ENCODE measurements around the gene MVK. TPM values are rescaled to one million over a fixed set of nuclear protein-coding genes. Genes with fewer than 3 reads are reported as not detected.

The MVK gene
- polyA plus RNA-seq, 1 of the 3 experiments (the other 2 are of a cell fraction), result 7.0 TPM

GRCh38 chr12:109645194-109645593 is 71.6 kb downstream of the MVK start:
- no peaks in the 10 kb centered on the region for H3F3A ChIP-seq (replicated peaks; ENCODE audit: insufficient read depth)
- no peaks in the 10 kb centered on the region for H3K36me3 ChIP-seq (replicated peaks in 1 of 2; ENCODE audit: control insufficient read depth in 1 of 2, insufficient read depth in 2 of 2, low read length in 1 of 2)
- peaks cover 0 to 55% of the 10 kb centered on the region in 2 experiments; a peak in 2 of 4 replicates for H3K4me1 ChIP-seq (ENCODE audit: control insufficient read depth in 1 of 2, insufficient read depth in 2 of 2, low read depth in 1 of 2, low read length in 1 of 2)
- H3K9ac ChIP-seq, result no peak overlapping the region
- no peaks in the 10 kb centered on the region for H3K9me2 ChIP-seq
- ChIA-PET CTCF (interaction anchor here (0.6 to 2.6 kb wide), 14 partner anchors 9 to 152 kb away, joined by 3 to 19 read pairs (median 3); partner anchors contain the start of gene FAM222A), POLR2A (interaction anchor here (0.9 to 2.1 kb wide), 10 partner anchors 10 to 104 kb away, joined by 3 to 30 read pairs (median 11); partner anchors contain the start of gene FAM222A)
- no peaks in the 10 kb centered on the region for H3K9me3 ChIP-seq
- no peaks in the 10 kb centered on the region; the same call in 1 of the 2 replicates for H3K27me3 ChIP-seq (ENCODE audit: insufficient read depth)
- WGBS (ENCODE audit: low lambda C conversion rate), result 33% methylated on average over 11 of the region's 11 CpGs
- peak overlapping the region in 1 of 2 experiments; percentile 95; a peak in 2 of 4 replicates for H3K27ac ChIP-seq (ENCODE audit: low read depth in 2 of 2, low read length in 1 of 2)
- peak; percentile 66 for TF ChIP-seq GATA2 (CRISPR knock-in tag; IDR thresholded peaks at IDR 0.05)
- TF ChIP-seq TAF1 (IDR thresholded peaks at IDR 0.05; ENCODE audit: borderline replicate concordance, low read depth, low read length), result no peak
- TF ChIP-seq MAX (IDR thresholded peaks at IDR 0.05; ENCODE audit: low read depth), result no peak
- TF ChIP-seq FOSL2 (IDR thresholded peaks at IDR 0.05; ENCODE audit: borderline replicate concordance, low read depth), result no peak
- no peak for TF ChIP-seq SIN3A (IDR thresholded peaks at IDR 0.05; ENCODE audit: borderline replicate concordance, low read depth, low read length)
- peak in 1 of 2 experiments; percentile 62; a peak in 1 of 4 replicates for TF ChIP-seq EP300 (IDR thresholded peaks at IDR 0.05; ENCODE audit: borderline replicate concordance in 1 of 2, low read depth in 1 of 2, low read length in 1 of 2)
- TF ChIP-seq NFIC (IDR thresholded peaks at IDR 0.05; ENCODE audit: borderline replicate concordance), result no peak
- peak; percentile 6; the same call in 1 of the 2 replicates for TF ChIP-seq RAD21 (IDR thresholded peaks at IDR 0.05; ENCODE audit: low read length)
- TF ChIP-seq GABPA (IDR thresholded peaks at IDR 0.05; ENCODE audit: low read depth), result no peak
- TF ChIP-seq MXI1 (IDR thresholded peaks at IDR 0.05; ENCODE audit: low read depth, low read length), result 0 out of 2 replicates have a peak, but pooled peaks have one; percentile 17
- peak; percentile 5; the same call in 1 of the 2 replicates for TF ChIP-seq TCF12 (IDR thresholded peaks at IDR 0.05)
- TF ChIP-seq EZH2phosphoT487 (IDR thresholded peaks at IDR 0.05; ENCODE audit: borderline replicate concordance, low read depth), result no peak
- H2AFZ ChIP-seq (ENCODE audit: low read depth), result no peak overlapping the region
- H3K79me2 ChIP-seq (ENCODE audit: insufficient read depth), result no peaks in the 10 kb centered on the region
- peak; percentile 70 for DNase-seq
- no peaks in the 10 kb centered on the region for H4K20me1 ChIP-seq (ENCODE audit: insufficient read depth)
- H3K4me3 ChIP-seq (ENCODE audit: low read depth in 2 of 2, low read length in 1 of 2), result no peak overlapping the region
- no peak overlapping the region for H3K4me2 ChIP-seq

GRCh38 chr12:109645708-109646107 is 72.1 kb downstream of the MVK start:
- no peaks in the 10 kb centered on the region; the same call in 1 of the 2 replicates for H3K27me3 ChIP-seq (ENCODE audit: insufficient read depth)
- H3K4me3 ChIP-seq (ENCODE audit: low read depth in 2 of 2, low read length in 1 of 2), result no peak overlapping the region
- no peak overlapping the region for H3K4me2 ChIP-seq
- WGBS (ENCODE audit: low lambda C conversion rate), result 51% methylated on average over 10 of the region's 11 CpGs
- no peaks in the 10 kb centered on the region for H3K9me2 ChIP-seq
- CTCF ChIA-PET, result interaction anchor here (0.6 to 2.6 kb wide), 15 partner anchors 8 to 200 kb away, joined by 3 to 19 read pairs (median 3); partner anchors contain the start of gene FAM222A
- DNase-seq, result peak; percentile 71
- POLR2A ChIA-PET, result interaction anchor here (0.9 to 2.1 kb wide), 12 partner anchors 9 to 105 kb away, joined by 3 to 30 read pairs (median 9); partner anchors contain the start of gene FAM222A
- no peak overlapping the region for H3K9ac ChIP-seq
- peak overlapping the region in 1 of 2 experiments; percentile 95; a peak in 2 of 4 replicates for H3K27ac ChIP-seq (ENCODE audit: low read depth in 2 of 2, low read length in 1 of 2)
- H3F3A ChIP-seq (replicated peaks; ENCODE audit: insufficient read depth), result no peaks in the 10 kb centered on the region
- TF ChIP-seq FOXM1 (IDR thresholded peaks at IDR 0.05; ENCODE audit: low read depth) (no peak), FOXJ3 (CRISPR knock-in tag; IDR thresholded peaks at IDR 0.05) (peak; percentile 80; the same call in 1 of the 2 replicates), EZH2phosphoT487 (IDR thresholded peaks at IDR 0.05; ENCODE audit: borderline replicate concordance, low read depth) (no peak), MAX (IDR thresholded peaks at IDR 0.05; ENCODE audit: low read depth) (no peak), RFX5 (IDR thresholded peaks at IDR 0.05; ENCODE audit: low read length) (no peak), RCOR1 (IDR thresholded peaks at IDR 0.05; ENCODE audit: low read length) (peak; percentile 66; the same call in 1 of the 2 replicates), CHD2 (IDR thresholded peaks at IDR 0.05; ENCODE audit: low read length, partially characterized antibody) (peak; percentile 32), RAD21 (IDR thresholded peaks at IDR 0.05; ENCODE audit: low read length) (peak; percentile 17; the same call in 1 of the 2 replicates), GATA2 (CRISPR knock-in tag; IDR thresholded peaks at IDR 0.05) (peak; percentile 94), MEF2A (IDR thresholded peaks at IDR 0.05; ENCODE audit: borderline replicate concordance, low read depth) (no peak), EP300 (IDR thresholded peaks at IDR 0.05; ENCODE audit: borderline replicate concordance in 1 of 2, low read depth in 1 of 2, low read length in 1 of 2) (peak in 1 of 2 experiments; percentile 92; a peak in 2 of 4 replicates)
- no peak overlapping the region for H2AFZ ChIP-seq (ENCODE audit: low read depth)
- peaks cover 0 to 54% of the 10 kb centered on the region in 2 experiments; a peak in 2 of 4 replicates for H3K4me1 ChIP-seq (ENCODE audit: control insufficient read depth in 1 of 2, insufficient read depth in 2 of 2, low read depth in 1 of 2, low read length in 1 of 2)
- H3K79me2 ChIP-seq (ENCODE audit: insufficient read depth), result no peaks in the 10 kb centered on the region
- no peaks in the 10 kb centered on the region for H3K36me3 ChIP-seq (replicated peaks in 1 of 2; ENCODE audit: control insufficient read depth in 1 of 2, insufficient read depth in 2 of 2, low read length in 1 of 2)
- H3K9me3 ChIP-seq, result no peaks in the 10 kb centered on the region
- H4K20me1 ChIP-seq (ENCODE audit: insufficient read depth), result no peaks in the 10 kb centered on the region
